Panc1 (cell line): ENCODE data around the gene ADARB1. TPM values are rescaled to one million over a fixed set of nuclear protein-coding genes. Genes with fewer than 3 reads are reported as not detected.

Source experiments
- ATAC-seq: fragments of 200-7000 bp; cut with Tn5 transposase; 2 replicates; pipeline ENCODE4 v1.9.1; 2020; ENCODE audit warnings: mild to moderate bottlenecking, moderate library complexity
- BruUV-seq: library from RNA; stranded (reverse); fragments of 400-500 nt; replicated peaks from 2 replicates; lab custom pipeline; 2021; lab: Mats Ljungman, UMichigan
- CTCF ChIA-PET: fragments of 300-600 bp; sonication (Branson Sonifier 250); formaldehyde crosslinking; loops from one replicate; lab custom pipeline; 2022; ENCODE audit warnings: antibody characterized with exemption; lab: Charles Lee
- POLR2A ChIA-PET: fragments of 300-600 bp; sonication (Branson Sonifier 250); formaldehyde crosslinking; loops from one replicate; lab custom pipeline; 2022; ENCODE audit warnings: antibody characterized with exemption; lab: Charles Lee
- DNase-seq: peaks from one replicate; pipeline ENCODE4 v3.0.0-alpha.2; 2010; ENCODE audit warnings: low read depth, low spot score
- H3K27ac ChIP-seq: 2 replicates; pipeline ENCODE4 v1.5.1; 2011; ENCODE audit warnings: mild to moderate bottlenecking, low read length, inconsistent platforms
- H3K27me3 ChIP-seq: fragments of 200-500 bp; sonication (Bioruptor generic); 2 replicates; pipeline ENCODE4 v1.6.0; 2014; ENCODE audit warnings: low read length, inconsistent platforms; ENCODE audit not compliant: control insufficient read depth, insufficient read depth
- H3K36me3 ChIP-seq: fragments of 200-500 bp; sonication (Bioruptor generic); 2 replicates; pipeline ENCODE4 v1.5.1; 2014; ENCODE audit warnings: inconsistent platforms, mild to moderate bottlenecking, low read length, moderate library complexity; ENCODE audit not compliant: control insufficient read depth, insufficient read depth
- H3K4me1 ChIP-seq: 2 replicates; pipeline ENCODE4 v1.5.1; 2011; ENCODE audit warnings: inconsistent platforms, mild to moderate bottlenecking, low read length, moderate library complexity; ENCODE audit not compliant: control insufficient read depth, insufficient read depth
- H3K4me3 ChIP-seq, 2 experiments: 2 replicates each; pipeline ENCODE4 v1.5.1; 2011 to 2012; ENCODE audit warnings: low read depth in 2 of 2, low read length in 2 of 2, mild to moderate bottlenecking in 2 of 2, inconsistent platforms in 1 of 2, moderate library complexity in 1 of 2
- H3K9me3 ChIP-seq: fragments of 200-500 bp; sonication (Bioruptor generic); 2 replicates; pipeline ENCODE4 v1.5.1; 2014; ENCODE audit warnings: low read depth, mild to moderate bottlenecking, inconsistent platforms, low read length, moderate library complexity; ENCODE audit not compliant: control insufficient read depth, insufficient read depth
- CTCF ChIP-seq: fragments of 450-650 bp; IDR thresholded peaks from 2 replicates; pipeline ENCODE4 v1.5.1; 2017; ENCODE audit warnings: mild to moderate bottlenecking
- POLR2AphosphoS5 ChIP-seq: IDR thresholded peaks from 2 replicates; pipeline ENCODE4 v1.6.1; 2012; ENCODE audit warnings: mild to moderate bottlenecking, low read depth, low read length, moderate library complexity
- REST ChIP-seq, 2 experiments: IDR thresholded peaks; 2 replicates each; pipeline ENCODE4 v1.6.1; 2011 to 2012; ENCODE audit warnings: low read depth in 2 of 2, control low read depth in 1 of 2, low read length in 1 of 2, mild to moderate bottlenecking in 1 of 2, moderate library complexity in 1 of 2; ENCODE audit not compliant: insufficient read depth in 1 of 2
- SIN3A ChIP-seq: IDR thresholded peaks from 2 replicates; pipeline ENCODE4 v1.6.1; 2012; ENCODE audit warnings: low read depth, mild to moderate bottlenecking, low read length, moderate library complexity, borderline replicate concordance; ENCODE audit not compliant: insufficient read depth
- TCF7L2 ChIP-seq: IDR thresholded peaks from 2 replicates; pipeline ENCODE4 v1.6.1; 2011; ENCODE audit warnings: mild to moderate bottlenecking, low read depth, low read length, inconsistent platforms
- in situ Hi-C: cut with HindIII; loops from 2 replicates; pipeline ENCODE4 v1.10.0; 2016; ENCODE audit warnings: low sequenced_read_pairs, low pct_unique_long_range_greater_than_20kb
- intact Hi-C: fragments of 100-400 bp; cut with micrococcal nuclease; formaldehyde crosslinking; loops from one replicate; pipeline ENCODE4 v1.10.0; 2022; ENCODE audit not compliant: unreplicated experiment
- total RNA-seq: library from RNA; stranded (reverse); gene quantifications from one replicate; pipeline ENCODE4 v1.2.1, GENCODE V29; 2021; ENCODE audit not compliant: unreplicated experiment

Gene ADARB1
- total RNA-seq, 1 experiment from 2014 or later: 15.0 TPM

GRCh38 chr21:45122030-45122429, 47.6 kb downstream of the ADARB1 start:
- no peak for TF ChIP-seq TCF7L2
- TF ChIP-seq REST (IDR thresholded peaks at IDR 0.05; ENCODE audit: insufficient read depth in 1 of 2, low read depth in 2 of 2, low read length in 1 of 2): no peak
- no peak for TF ChIP-seq SIN3A
- no peak for TF ChIP-seq CTCF
- TF ChIP-seq POLR2AphosphoS5: no peak
- Histone ChIP-seq H3K27me3 (no peaks in the 10 kb centered on the region), H3K36me3 (no peaks in the 10 kb centered on the region), H3K27ac (no peak overlapping the region), H3K4me1 (no peaks in the 10 kb centered on the region), H3K9me3 (no peaks in the 10 kb centered on the region), H3K4me3 (no peak overlapping the region)
- ChIA-PET CTCF (no interaction called here), POLR2A (no interaction called here)
- no TSS peak for BruUV-seq
- DNase-seq: no peak
- intact Hi-C loops: no loop called here
- ATAC-seq: no peak
- in situ Hi-C loops: no loop called here

- Histone ChIP-seq H3K4me3 (no peak overlapping the region), H3K4me1 (no peaks in the 10 kb centered on the region), H3K27me3 (no peaks in the 10 kb centered on the region), H3K9me3 (no peaks in the 10 kb centered on the region), H3K36me3 (no peaks in the 10 kb centered on the region), H3K27ac (no peak overlapping the region)
- no peak for TF ChIP-seq REST (IDR thresholded peaks at IDR 0.05; ENCODE audit: insufficient read depth in 1 of 2, low read depth in 2 of 2, low read length in 1 of 2)
- TF ChIP-seq TCF7L2: no peak
- no peak for TF ChIP-seq CTCF
- TF ChIP-seq POLR2AphosphoS5: no peak
- no peak for TF ChIP-seq SIN3A
- DNase-seq (no peak), ATAC-seq (no peak)
- in situ Hi-C loops: no loop called here
- no TSS peak for BruUV-seq
- intact Hi-C loops: no loop called here
- CTCF ChIA-PET: no interaction called here
- POLR2A ChIA-PET: no interaction called here
These were observed 48.2 kb downstream of the ADARB1 start for GRCh38 chr21:45122432-45123132.
